Stomach (tissue), 9 donors: Measurements from ENCODE around the gene SMIM36. TPM values are rescaled to one million over a fixed set of nuclear protein-coding genes. Genes with fewer than 3 reads are reported as not detected.

ENCODE experiments used
- DNase-seq, 2 donors: peaks; one replicate each; pipeline versions ENCODE4 v3.0.0 to v3.0.0-alpha.2; 2013 to 2019
- H3K27ac ChIP-seq, 5 donors: fragments of 200-600 bp in 4 of 5; sonication (generic) in 4 of 5; one replicate each; pipeline ENCODE4 v1.5.1; 2013 to 2019; ENCODE audit warnings: mild to moderate bottlenecking in 1 of 5, moderate library complexity in 1 of 5
- H3K27me3 ChIP-seq, 3 donors: fragments of 200-600 bp; sonication (generic); one replicate each; pipeline ENCODE4 v1.5.1; 2017 to 2019; ENCODE audit warnings: mixed run types in 1 of 3
- H3K36me3 ChIP-seq, 4 donors: fragments of 200-600 bp; sonication (generic); 1 replicate in 3 of 4; 2 replicates in 1 of 4; pipeline ENCODE4 v1.5.1; 2016 to 2019
- H3K4me1 ChIP-seq, 4 donors: fragments of 200-600 bp; sonication (generic); one replicate each; pipeline ENCODE4 v1.5.1; 2016 to 2019
- H3K4me3 ChIP-seq, 4 donors: fragments of 200-600 bp; sonication (generic) in 3 of 4; one replicate each; pipeline ENCODE4 v1.5.1; 2016 to 2019; ENCODE audit warnings: mild to moderate bottlenecking in 1 of 4
- H3K9me3 ChIP-seq, 4 donors: fragments of 200-600 bp; sonication (generic); one replicate each; pipeline ENCODE4 v1.5.1; 2016 to 2019
- EP300 ChIP-seq: sonication (generic); formaldehyde crosslinking; IDR thresholded peaks from one replicate; pipeline ENCODE4 v1.6.1; 2017; ENCODE audit warnings: antibody characterized with exemption
- POLR2A ChIP-seq, 4 donors: fragments of 450-650 bp; IDR thresholded peaks; one replicate each; pipeline ENCODE4 v1.6.1; 2016; ENCODE audit warnings: antibody characterized with exemption in 4 of 4, control low read depth in 2 of 4, mild to moderate bottlenecking in 1 of 4, moderate library complexity in 1 of 4
- POLR2AphosphoS5 ChIP-seq, 3 donors: sonication (generic); formaldehyde crosslinking; IDR thresholded peaks; one replicate each; pipeline ENCODE4 v1.6.1; 2016; ENCODE audit warnings: antibody characterized with exemption in 3 of 3
- WGBS, 5 donors: extraction: QIAGEN DNeasy Blood & Tissue Kit in 3 of 5; methylation state at CpG; one replicate each; pipeline versions ENCODE4 v1.1.5 to v1.1.7; 2013 to 2018; 5-methylcytosine and 5-hydroxymethylcytosine counted together
- intact Hi-C: fragments of 100-400 bp; cut with DNase I; formaldehyde crosslinking; loops from one replicate; pipeline ENCODE4 v1.15.1; 2023; ENCODE audit warnings: low total_unique reads
- polyA plus RNA-seq, 3 donors: library from polyadenylated mRNA; stranded (reverse); fragments of 200-250 nt; gene quantifications; one replicate each; pipeline ENCODE4 v1.2.3, GENCODE V29; 2013
- total RNA-seq, 5 donors: library from RNA; depleted of rRNA; stranded (reverse); fragments of >200 nt; gene quantifications; one replicate each; pipeline versions ENCODE4 v1.1.0 to v1.2.3, GENCODE V29; 2014 to 2016
- TF ChIP-seq, protein P1 (sequence below), 7 experiments: fragments of 450-650 bp in 4 of 7; fragments of 200-600 bp in 3 of 7; sonication (generic) in 3 of 7; IDR thresholded peaks; one replicate each; pipeline ENCODE4 v1.5.1; 2016 to 2019; ENCODE audit warnings: antibody characterized with exemption in 7 of 7, control low read depth in 2 of 7, mild to moderate bottlenecking in 1 of 7
- donor health status: healthy with polysubstance abuse.
- donor health status: Bipolar disorder and iron deficiency.
- donor health status: healthy.

The SMIM36 gene
- total and polyA plus RNA-seq, 8 donors = not detected

DNA sequence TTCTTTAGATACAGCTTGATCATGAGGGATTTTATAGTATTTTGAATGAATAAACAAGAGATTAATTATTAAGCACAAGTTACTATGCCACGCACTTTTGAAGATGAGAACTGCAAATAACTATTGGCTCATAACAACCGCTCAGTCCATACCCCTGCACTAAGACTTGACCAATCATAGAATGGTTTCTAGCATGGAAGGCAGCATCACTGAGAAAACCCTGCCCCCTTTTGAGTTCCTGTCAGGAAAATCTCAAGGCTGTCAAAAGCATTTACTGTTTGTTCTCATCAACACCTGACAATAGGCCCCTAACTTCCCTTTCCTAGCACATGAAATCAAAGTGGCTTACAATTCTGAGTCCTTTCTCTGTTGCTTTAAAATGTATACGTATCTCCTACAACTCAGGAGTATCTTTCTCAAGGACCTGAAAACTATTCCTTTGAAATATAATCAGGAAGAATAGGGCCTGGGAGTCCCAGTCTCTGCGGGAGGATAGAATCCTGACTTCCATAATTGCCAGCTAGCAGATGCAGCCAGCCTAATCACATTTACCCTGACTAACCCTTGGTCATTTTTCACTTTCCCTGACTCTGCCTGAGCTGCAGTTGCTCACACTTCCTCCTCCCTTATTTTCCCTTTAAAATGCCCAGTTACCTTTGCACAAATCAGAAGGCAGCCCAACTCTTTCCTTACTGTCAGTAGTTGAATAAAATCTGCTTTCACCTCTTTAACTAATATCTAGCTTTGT lies 80.5 kb downstream of the SMIM36 start:
- H3K27ac ChIP-seq = no peak overlapping the region
- intact Hi-C loops = no loop called here
- H3K4me1 ChIP-seq = peaks cover 16 to 35% (median 28%) of the 10 kb centered on the region in 4 donors
- no peak for DNase-seq
- H3K4me3 ChIP-seq = no peak overlapping the region
- no peak for TF ChIP-seq POLR2AphosphoS5 (IDR thresholded peaks at IDR 0.05)
- TF ChIP-seq POLR2A (IDR thresholded peaks at IDR 0.05) = no peak
- TF ChIP-seq, protein P1, sequence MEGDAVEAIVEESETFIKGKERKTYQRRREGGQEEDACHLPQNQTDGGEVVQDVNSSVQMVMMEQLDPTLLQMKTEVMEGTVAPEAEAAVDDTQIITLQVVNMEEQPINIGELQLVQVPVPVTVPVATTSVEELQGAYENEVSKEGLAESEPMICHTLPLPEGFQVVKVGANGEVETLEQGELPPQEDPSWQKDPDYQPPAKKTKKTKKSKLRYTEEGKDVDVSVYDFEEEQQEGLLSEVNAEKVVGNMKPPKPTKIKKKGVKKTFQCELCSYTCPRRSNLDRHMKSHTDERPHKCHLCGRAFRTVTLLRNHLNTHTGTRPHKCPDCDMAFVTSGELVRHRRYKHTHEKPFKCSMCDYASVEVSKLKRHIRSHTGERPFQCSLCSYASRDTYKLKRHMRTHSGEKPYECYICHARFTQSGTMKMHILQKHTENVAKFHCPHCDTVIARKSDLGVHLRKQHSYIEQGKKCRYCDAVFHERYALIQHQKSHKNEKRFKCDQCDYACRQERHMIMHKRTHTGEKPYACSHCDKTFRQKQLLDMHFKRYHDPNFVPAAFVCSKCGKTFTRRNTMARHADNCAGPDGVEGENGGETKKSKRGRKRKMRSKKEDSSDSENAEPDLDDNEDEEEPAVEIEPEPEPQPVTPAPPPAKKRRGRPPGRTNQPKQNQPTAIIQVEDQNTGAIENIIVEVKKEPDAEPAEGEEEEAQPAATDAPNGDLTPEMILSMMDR (IDR thresholded peaks at IDR 0.05) = no peak
- no peak for TF ChIP-seq EP300
- no peaks in the 10 kb centered on the region for H3K9me3 ChIP-seq
- WGBS, 5 donors = 44 to 58% (median 53%) methylated on average over 4 of the region's 4 CpGs
- H3K27me3 ChIP-seq = peaks cover 0 to 5% (median 0%) of the 10 kb centered on the region in 3 donors
- no peaks in the 10 kb centered on the region for H3K36me3 ChIP-seq

DNA sequence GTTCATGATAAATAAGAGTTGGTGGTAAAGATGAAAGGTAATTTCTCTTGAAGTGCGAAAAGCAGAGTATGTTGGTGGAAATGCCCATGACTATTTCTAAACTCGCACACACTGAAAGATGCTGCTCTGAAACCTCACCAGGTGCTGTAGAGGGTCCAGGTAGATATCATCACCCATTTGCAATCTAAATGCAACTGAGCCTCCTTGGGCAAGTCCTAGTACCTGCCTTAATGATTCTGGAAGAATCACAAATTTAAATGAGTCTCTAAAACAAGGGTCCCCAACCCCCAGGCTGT lies 83.7 kb downstream of the SMIM36 start:
- Histone ChIP-seq H3K27ac (peak overlapping the region in 1 of 5 donors; percentile 46), H3K4me1 (peaks cover under 1 to 24% (median 13%) of the 10 kb centered on the region in 4 donors), H3K9me3 (no peaks in the 10 kb centered on the region), H3K4me3 (no peak overlapping the region), H3K27me3 (peaks cover 0 to 14% (median 0%) of the 10 kb centered on the region in 3 donors), H3K36me3 (no peaks in the 10 kb centered on the region)
- WGBS, 5 donors = 81 to 98% (median 88%) methylated on average over 2 of the region's 2 CpGs
- intact Hi-C loops = no loop called here
- TF ChIP-seq, protein P1 (IDR thresholded peaks at IDR 0.05) = no peak
- no peak for TF ChIP-seq EP300
- no peak for TF ChIP-seq POLR2AphosphoS5 (IDR thresholded peaks at IDR 0.05)
- TF ChIP-seq POLR2A (IDR thresholded peaks at IDR 0.05) = no peak
- no peak for DNase-seq

DNA sequence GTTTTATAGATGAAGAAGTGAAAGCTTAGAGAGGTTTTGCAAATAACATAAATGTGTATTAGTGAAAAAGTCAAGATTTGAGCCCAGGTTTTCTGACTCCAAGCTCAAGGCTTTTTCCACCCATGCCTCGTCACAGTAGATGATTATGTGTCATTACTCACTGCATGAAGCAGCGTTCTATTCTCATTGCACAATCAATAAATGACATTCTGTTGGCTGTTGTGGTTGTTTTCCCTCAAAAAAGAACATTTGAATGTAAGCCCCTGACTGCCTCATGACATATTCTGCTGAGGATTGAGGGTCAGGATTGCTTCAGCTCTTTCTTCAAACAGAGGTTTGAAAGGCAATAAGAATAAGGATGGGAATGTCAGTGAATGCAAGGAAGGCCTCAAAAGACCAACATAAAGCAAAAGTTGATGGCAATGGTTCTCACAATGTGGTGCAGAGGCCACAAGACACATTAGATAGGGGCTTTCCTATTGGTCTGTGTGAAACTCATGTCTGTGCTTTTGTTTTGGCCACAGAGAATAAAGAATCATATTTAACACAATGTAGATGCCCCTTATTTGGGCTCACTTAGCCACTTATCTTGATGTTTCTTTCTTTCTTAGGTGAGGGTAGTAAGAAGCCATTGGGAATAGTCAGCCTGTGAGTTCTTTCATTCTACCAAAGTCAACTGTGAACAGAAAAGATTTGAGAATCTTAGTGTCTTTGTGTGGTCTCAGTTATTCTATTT lies 84.2 kb downstream of the SMIM36 start:
- 46 to 69% (median 64%) methylated on average over 2 of the region's 2 CpGs for WGBS, 5 donors
- Histone ChIP-seq H3K4me3 (no peak overlapping the region), H3K9me3 (no peaks in the 10 kb centered on the region), H3K4me1 (peaks cover 3 to 24% (median 11%) of the 10 kb centered on the region in 4 donors), H3K27ac (peak overlapping the region in 1 of 5 donors; percentile 46), H3K27me3 (peaks cover 0 to 14% (median 0%) of the 10 kb centered on the region in 3 donors), H3K36me3 (no peaks in the 10 kb centered on the region)
- TF ChIP-seq EP300 (no peak), POLR2A (IDR thresholded peaks at IDR 0.05) (no peak), POLR2AphosphoS5 (IDR thresholded peaks at IDR 0.05) (no peak)
- TF ChIP-seq, protein P1 (IDR thresholded peaks at IDR 0.05) = no peak
- intact Hi-C loops = no loop called here
- no peak for DNase-seq

DNA sequence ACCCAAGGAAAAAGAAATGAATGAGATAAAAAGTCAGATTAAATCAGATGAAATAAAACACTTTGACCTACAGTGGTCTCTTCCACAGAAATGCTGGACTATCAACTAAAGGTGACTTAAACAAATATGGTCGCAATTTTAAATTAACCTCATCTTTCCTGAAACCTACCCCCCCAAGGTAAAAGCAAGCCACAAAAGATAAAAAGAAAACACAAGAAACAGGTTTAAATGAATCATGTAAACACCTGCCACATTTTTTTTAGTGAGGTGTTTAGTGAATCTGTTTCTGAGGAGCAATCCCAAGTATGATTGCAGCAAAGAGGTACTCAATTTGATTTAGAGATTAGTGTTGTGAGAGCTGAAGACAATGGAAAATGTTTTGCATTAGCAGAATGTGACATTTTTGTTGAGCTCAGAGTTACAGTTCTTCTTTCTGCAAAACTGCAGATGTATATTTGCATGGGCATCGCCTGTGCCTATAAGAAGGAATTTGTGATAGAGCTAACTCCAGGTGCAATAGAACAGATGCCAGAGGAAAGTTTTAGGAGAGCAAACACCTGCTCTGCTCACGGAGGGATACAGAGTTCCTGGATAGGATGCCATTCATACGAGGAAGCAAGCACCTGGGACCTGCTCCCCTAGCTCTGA lies 86.2 kb downstream of the SMIM36 start:
- no peaks in the 10 kb centered on the region for H3K36me3 ChIP-seq
- peaks cover 0 to 14% (median 0%) of the 10 kb centered on the region in 3 donors for H3K27me3 ChIP-seq
- 30 to 58% (median 43%) methylated on average over 4 of the region's 4 CpGs for WGBS, 5 donors
- TF ChIP-seq POLR2A (IDR thresholded peaks at IDR 0.05) (no peak), POLR2AphosphoS5 (IDR thresholded peaks at IDR 0.05) (no peak), EP300 (no peak)
- TF ChIP-seq, protein P1 (IDR thresholded peaks at IDR 0.05) = no peak
- H3K4me1 ChIP-seq = peaks cover 3 to 23% (median 21%) of the 10 kb centered on the region in 4 donors
- intact Hi-C loops = no loop called here
- H3K4me3 ChIP-seq = no peak overlapping the region
- H3K27ac ChIP-seq = no peak overlapping the region
- H3K9me3 ChIP-seq = no peaks in the 10 kb centered on the region
- no peak for DNase-seq
